Activated CD8-positive, alpha-beta memory T cell treated with anti-CD3 and anti-CD28 coated beads for 48 hours (primary cell): ENCODE measurements around the gene BLTP3B.
"Not testable (repeated sequence)": the region's sequence is repeated elsewhere in the genome, so short reads cannot be mapped to it uniquely, and the experiment has no call there.

Experiments
- DNase-seq, 3 experiments: peaks; one replicate each; pipeline ENCODE4 v3.0.0-alpha.2; 2020; ENCODE audit warnings: low read depth in 2 of 3, low spot score in 2 of 3

Gene BLTP3B

GRCh38 chr12:100142851-100143559 is at the start of gene BLTP3B:
BLTP3B (minus strand) TSS chr12:100142874; CDS start chr12:100142635, 239 bp downstream.
- DNase-seq: peak; percentile 83 to 85 (median 83)

GRCh38 chr12:100189636-100190394 is 47.1 kb upstream of the BLTP3B start:
- no peak for DNase-seq

- not testable (repeated sequence) for DNase-seq
Observed at GRCh38 chr12:100188888-100189635, 46.4 kb upstream of the BLTP3B start.

- DNase-seq: no peak
Observed at GRCh38 chr12:100187857-100188519, 45.3 kb upstream of the BLTP3B start.

- no peak for DNase-seq
Observed at GRCh38 chr12:100187068-100187467, 44.4 kb upstream of the BLTP3B start.

- DNase-seq: no peak
Observed at GRCh38 chr12:100186071-100186470, 43.4 kb upstream of the BLTP3B start.

- DNase-seq: no peak
Observed at GRCh38 chr12:100185361-100185894, 42.8 kb upstream of the BLTP3B start.

GRCh38 chr12:100184549-100185145 is 42.0 kb upstream of the BLTP3B start:
- no peak for DNase-seq

GRCh38 chr12:100179252-100179651 is 36.6 kb upstream of the BLTP3B start:
- DNase-seq: no peak

GRCh38 chr12:100176493-100176892 is 33.8 kb upstream of the BLTP3B start:
- not testable (repeated sequence) for DNase-seq

GRCh38 chr12:100174495-100174894 is 31.8 kb upstream of the BLTP3B start:
- no peak for DNase-seq

- DNase-seq: no peak
Observed at GRCh38 chr12:100173111-100173510, 30.4 kb upstream of the BLTP3B start.

- no peak for DNase-seq
Observed at GRCh38 chr12:100171248-100171647, 28.6 kb upstream of the BLTP3B start.

- DNase-seq: no peak
Observed at GRCh38 chr12:100170313-100170858, 27.7 kb upstream of the BLTP3B start.

- no peak for DNase-seq
Observed at GRCh38 chr12:100169345-100169744, 26.7 kb upstream of the BLTP3B start.

GRCh38 chr12:100168562-100168961 is 25.9 kb upstream of the BLTP3B start:
- no peak for DNase-seq

- no peak for DNase-seq
Observed at GRCh38 chr12:100166232-100166631, 23.6 kb upstream of the BLTP3B start.

- DNase-seq: no peak
Observed at GRCh38 chr12:100165356-100165755, 22.7 kb upstream of the BLTP3B start.

- no peak for DNase-seq
Observed at GRCh38 chr12:100164153-100164704, 21.6 kb upstream of the BLTP3B start.
